Measurements from ENCODE around the gene ADAMTSL2. TPM values are rescaled to one million over a fixed set of nuclear protein-coding genes. Genes with fewer than 3 reads are reported as not detected.
"Not testable (repeated sequence)": the region's sequence is repeated elsewhere in the genome, so short reads cannot be mapped to it uniquely, and the experiment has no call there.

ADAMTSL2 gene
- total and polyA plus RNA-seq, 9 donors = 0.27 to 18.5 (median 1.9) TPM

- peaks cover 11% of the 10 kb centered on the region for H3K4me1 ChIP-seq (ENCODE audit: insufficient read depth)
- H3K4me3 ChIP-seq = no peak overlapping the region
- peak overlapping the region in 1 of 2 donors; percentile 50 for H3K27ac ChIP-seq
- no peaks in the 10 kb centered on the region for H3K27me3 ChIP-seq
- peak in 3 of 5 donors; percentile 35 to 70 (median 59) for DNase-seq
- TF ChIP-seq, protein P1, sequence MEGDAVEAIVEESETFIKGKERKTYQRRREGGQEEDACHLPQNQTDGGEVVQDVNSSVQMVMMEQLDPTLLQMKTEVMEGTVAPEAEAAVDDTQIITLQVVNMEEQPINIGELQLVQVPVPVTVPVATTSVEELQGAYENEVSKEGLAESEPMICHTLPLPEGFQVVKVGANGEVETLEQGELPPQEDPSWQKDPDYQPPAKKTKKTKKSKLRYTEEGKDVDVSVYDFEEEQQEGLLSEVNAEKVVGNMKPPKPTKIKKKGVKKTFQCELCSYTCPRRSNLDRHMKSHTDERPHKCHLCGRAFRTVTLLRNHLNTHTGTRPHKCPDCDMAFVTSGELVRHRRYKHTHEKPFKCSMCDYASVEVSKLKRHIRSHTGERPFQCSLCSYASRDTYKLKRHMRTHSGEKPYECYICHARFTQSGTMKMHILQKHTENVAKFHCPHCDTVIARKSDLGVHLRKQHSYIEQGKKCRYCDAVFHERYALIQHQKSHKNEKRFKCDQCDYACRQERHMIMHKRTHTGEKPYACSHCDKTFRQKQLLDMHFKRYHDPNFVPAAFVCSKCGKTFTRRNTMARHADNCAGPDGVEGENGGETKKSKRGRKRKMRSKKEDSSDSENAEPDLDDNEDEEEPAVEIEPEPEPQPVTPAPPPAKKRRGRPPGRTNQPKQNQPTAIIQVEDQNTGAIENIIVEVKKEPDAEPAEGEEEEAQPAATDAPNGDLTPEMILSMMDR (IDR thresholded peaks at IDR 0.05) = no peak
- no peak for TF ChIP-seq EP300 (IDR thresholded peaks at IDR 0.05)
- TF ChIP-seq POLR2A (IDR thresholded peaks at IDR 0.05) = no peak
- intact Hi-C loops (cut with DNase I) = no loop called here
- WGBS, 3 donors = 11 to 15% (median 14%) methylated on average over 14 of the region's 14 CpGs
- H3K9me3 ChIP-seq = no peaks in the 10 kb centered on the region
- H3K36me3 ChIP-seq = no peaks in the 10 kb centered on the region
These were observed 28.8 kb downstream of the ADAMTSL2 start for GRCh38 chr9:133563291-133563796.

GRCh38 chr9:133563814-133564213 lies 29.3 kb downstream of the ADAMTSL2 start:
- H3K27me3 ChIP-seq; H3K27ac ChIP-seq; intact Hi-C loops (cut with DNase I); H3K4me3 ChIP-seq; H3K9me3 ChIP-seq; DNase-seq; H3K36me3 ChIP-seq: not testable (repeated sequence)
- peaks cover 11% of the 10 kb centered on the region for H3K4me1 ChIP-seq (ENCODE audit: insufficient read depth)

- DNase-seq = peak in 1 of 5 donors; percentile 32
- no peaks in the 10 kb centered on the region for H3K9me3 ChIP-seq
- no peak overlapping the region for H3K4me3 ChIP-seq
- H3K4me1 ChIP-seq (ENCODE audit: insufficient read depth) = peaks cover 11% of the 10 kb centered on the region
- intact Hi-C loops (cut with DNase I) = no loop called here
- peak overlapping the region; percentile 38 to 83 for H3K27ac ChIP-seq
- WGBS, 3 donors = 74 to 82% (median 75%) methylated on average over 11 of the region's 11 CpGs
- TF ChIP-seq, protein P1 (IDR thresholded peaks at IDR 0.05) = peak in 1 of 3 donors; percentile 49
- TF ChIP-seq POLR2A (IDR thresholded peaks at IDR 0.05) = no peak
- no peak for TF ChIP-seq EP300 (IDR thresholded peaks at IDR 0.05)
- no peaks in the 10 kb centered on the region for H3K27me3 ChIP-seq
- no peaks in the 10 kb centered on the region for H3K36me3 ChIP-seq
These were observed 30.1 kb downstream of the ADAMTSL2 start for GRCh38 chr9:133564451-133565116.

GRCh38 chr9:133566382-133566781 lies 31.9 kb downstream of the ADAMTSL2 start:
- no peak for DNase-seq
- H3K27me3 ChIP-seq = no peaks in the 10 kb centered on the region
- intact Hi-C loops (cut with DNase I) = no loop called here
- H3K9me3 ChIP-seq = no peaks in the 10 kb centered on the region
- no peaks in the 10 kb centered on the region for H3K36me3 ChIP-seq
- TF ChIP-seq, protein P1 (IDR thresholded peaks at IDR 0.05) = no peak
- TF ChIP-seq POLR2A (IDR thresholded peaks at IDR 0.05) = no peak
- TF ChIP-seq EP300 (IDR thresholded peaks at IDR 0.05) = no peak
- no peak overlapping the region for H3K4me3 ChIP-seq
- peaks cover 11% of the 10 kb centered on the region for H3K4me1 ChIP-seq (ENCODE audit: insufficient read depth)
- peak overlapping the region in 1 of 2 donors; percentile 83 for H3K27ac ChIP-seq
- WGBS, 3 donors = 91 to 95% (median 91%) methylated on average over 10 to 14 of the region's 14 CpGs

GRCh38 chr9:133566817-133567216 lies 32.3 kb downstream of the ADAMTSL2 start:
- intact Hi-C loops (cut with DNase I) = no loop called here
- TF ChIP-seq POLR2A (IDR thresholded peaks at IDR 0.05) (no peak), EP300 (IDR thresholded peaks at IDR 0.05) (no peak)
- TF ChIP-seq, protein P1 (IDR thresholded peaks at IDR 0.05) = no peak
- Histone ChIP-seq H3K9me3 (no peaks in the 10 kb centered on the region), H3K4me3 (no peak overlapping the region), H3K36me3 (no peaks in the 10 kb centered on the region), H3K4me1 (ENCODE audit: insufficient read depth) (peaks cover 11% of the 10 kb centered on the region), H3K27ac (no peak overlapping the region), H3K27me3 (no peaks in the 10 kb centered on the region)
- DNase-seq = no peak
- 94 to 95% (median 94%) methylated on average over 12 to 17 of the region's 17 CpGs for WGBS, 3 donors

Data from ovary (tissue), 9 donors.